Measurements from ENCODE around the gene SLC47A2.

DNA sequence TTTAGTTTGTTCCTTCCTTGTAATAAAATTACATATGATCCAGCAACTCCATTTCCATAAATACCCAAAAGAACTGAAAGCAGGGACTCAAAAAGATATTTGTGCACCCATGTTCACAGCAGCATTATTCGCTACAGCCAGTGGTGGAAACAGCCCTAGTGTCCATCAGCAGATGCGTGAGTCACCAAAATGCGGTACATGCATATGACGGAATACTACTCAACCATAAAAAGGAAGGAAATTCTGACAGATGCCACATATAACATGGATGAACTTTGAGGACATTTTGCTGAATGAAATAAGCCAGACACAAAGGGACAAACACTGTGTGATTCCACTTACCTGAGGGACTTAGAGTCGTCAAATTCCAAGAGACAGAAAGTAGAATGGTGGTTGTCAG lies 9.1 kb upstream of the SLC47A2 start:
- TF ChIP-seq POLR2A (IDR thresholded peaks at IDR 0.05) (no peak), EP300 (IDR thresholded peaks at IDR 0.05) (no peak)
